Measurements from ENCODE around the gene CHSY1.
"Not testable (repeated sequence)": the region's sequence is repeated elsewhere in the genome, so short reads cannot be mapped to it uniquely, and the experiment has no call there.

CHSY1 gene, protein sequence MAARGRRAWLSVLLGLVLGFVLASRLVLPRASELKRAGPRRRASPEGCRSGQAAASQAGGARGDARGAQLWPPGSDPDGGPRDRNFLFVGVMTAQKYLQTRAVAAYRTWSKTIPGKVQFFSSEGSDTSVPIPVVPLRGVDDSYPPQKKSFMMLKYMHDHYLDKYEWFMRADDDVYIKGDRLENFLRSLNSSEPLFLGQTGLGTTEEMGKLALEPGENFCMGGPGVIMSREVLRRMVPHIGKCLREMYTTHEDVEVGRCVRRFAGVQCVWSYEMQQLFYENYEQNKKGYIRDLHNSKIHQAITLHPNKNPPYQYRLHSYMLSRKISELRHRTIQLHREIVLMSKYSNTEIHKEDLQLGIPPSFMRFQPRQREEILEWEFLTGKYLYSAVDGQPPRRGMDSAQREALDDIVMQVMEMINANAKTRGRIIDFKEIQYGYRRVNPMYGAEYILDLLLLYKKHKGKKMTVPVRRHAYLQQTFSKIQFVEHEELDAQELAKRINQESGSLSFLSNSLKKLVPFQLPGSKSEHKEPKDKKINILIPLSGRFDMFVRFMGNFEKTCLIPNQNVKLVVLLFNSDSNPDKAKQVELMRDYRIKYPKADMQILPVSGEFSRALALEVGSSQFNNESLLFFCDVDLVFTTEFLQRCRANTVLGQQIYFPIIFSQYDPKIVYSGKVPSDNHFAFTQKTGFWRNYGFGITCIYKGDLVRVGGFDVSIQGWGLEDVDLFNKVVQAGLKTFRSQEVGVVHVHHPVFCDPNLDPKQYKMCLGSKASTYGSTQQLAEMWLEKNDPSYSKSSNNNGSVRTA

DNA sequence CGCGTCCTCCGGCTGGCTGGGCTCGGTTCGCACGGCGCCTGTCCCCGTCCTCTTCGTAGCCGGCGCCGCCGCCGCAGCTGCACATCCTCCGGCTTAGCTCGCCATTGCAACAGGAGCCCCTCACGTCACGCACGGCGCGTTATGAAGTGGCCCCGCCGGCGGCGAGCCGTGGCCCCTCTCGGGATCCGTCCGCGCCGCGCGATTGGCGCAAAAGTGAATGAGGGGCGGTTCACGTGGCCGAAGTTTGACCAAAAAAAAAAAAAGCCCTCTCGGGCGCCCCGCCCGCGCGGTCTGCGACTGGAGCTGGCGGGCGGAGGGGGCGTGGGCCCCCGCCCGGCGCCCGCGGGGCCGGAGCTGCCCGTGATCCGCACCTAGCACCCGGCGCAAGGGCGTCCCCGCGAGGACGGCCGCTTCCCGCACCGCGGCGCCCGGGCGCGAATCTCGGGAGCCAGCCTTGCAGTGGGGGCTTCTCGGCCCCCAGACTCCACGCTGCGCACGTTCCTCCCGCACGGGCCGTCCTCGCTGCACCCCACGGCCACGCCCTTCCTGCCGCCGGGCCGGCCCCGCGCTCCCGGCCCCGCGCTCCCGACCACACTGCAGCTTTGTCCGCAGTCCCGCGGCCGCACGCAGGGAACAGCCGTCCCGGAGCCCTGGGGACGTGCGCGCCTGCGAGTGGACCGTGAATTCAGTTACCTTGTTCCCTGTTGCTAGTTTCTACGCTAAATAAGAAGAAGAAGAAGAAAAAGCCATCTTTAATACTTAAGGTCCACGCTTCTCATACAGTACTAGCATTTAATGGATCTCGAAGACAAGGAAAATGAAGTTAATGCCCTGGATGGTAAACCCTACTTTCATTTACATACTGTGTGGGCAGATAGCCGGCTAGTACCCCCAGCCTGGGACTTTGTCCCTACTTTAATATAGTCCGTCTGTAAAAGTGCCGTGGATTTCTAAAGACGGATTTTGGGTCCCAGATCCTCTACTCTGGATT lies at the start of gene CHSY1:
CHSY1 (minus strand) TSS at position 219 of the 991 bp plus-strand sequence. CDS start 592 bp downstream, outside the sequence.
- Histone ChIP-seq H3K4me1 (ENCODE audit: control insufficient read depth, insufficient read depth, low read length) (peaks cover 5% of the 10 kb centered on the region; the same call in 1 of the 2 replicates), H3K27ac (ENCODE audit: low read length) (no peak within 1 kb of the TSS), H3K4me3 (ENCODE audit: low read length) (peak within 1 kb of the TSS; percentile 86), H3K27me3 (ENCODE audit: control insufficient read depth, insufficient read depth, low read length) (no peaks in the 10 kb centered on the region), H3K36me3 (ENCODE audit: control insufficient read depth, insufficient read depth, low read length) (no peaks in the 10 kb centered on the region; the same call in 1 of the 2 replicates), H3K9me3 (ENCODE audit: control insufficient read depth, insufficient read depth, low read length) (no peaks in the 10 kb centered on the region)
- no peak for DNase-seq (ENCODE audit: low read depth, low spot score)
- WGBS (ENCODE audit: insufficient coverage, insufficient read length): no CpG with 5 or more reads among the region's 108 CpGs

DNA sequence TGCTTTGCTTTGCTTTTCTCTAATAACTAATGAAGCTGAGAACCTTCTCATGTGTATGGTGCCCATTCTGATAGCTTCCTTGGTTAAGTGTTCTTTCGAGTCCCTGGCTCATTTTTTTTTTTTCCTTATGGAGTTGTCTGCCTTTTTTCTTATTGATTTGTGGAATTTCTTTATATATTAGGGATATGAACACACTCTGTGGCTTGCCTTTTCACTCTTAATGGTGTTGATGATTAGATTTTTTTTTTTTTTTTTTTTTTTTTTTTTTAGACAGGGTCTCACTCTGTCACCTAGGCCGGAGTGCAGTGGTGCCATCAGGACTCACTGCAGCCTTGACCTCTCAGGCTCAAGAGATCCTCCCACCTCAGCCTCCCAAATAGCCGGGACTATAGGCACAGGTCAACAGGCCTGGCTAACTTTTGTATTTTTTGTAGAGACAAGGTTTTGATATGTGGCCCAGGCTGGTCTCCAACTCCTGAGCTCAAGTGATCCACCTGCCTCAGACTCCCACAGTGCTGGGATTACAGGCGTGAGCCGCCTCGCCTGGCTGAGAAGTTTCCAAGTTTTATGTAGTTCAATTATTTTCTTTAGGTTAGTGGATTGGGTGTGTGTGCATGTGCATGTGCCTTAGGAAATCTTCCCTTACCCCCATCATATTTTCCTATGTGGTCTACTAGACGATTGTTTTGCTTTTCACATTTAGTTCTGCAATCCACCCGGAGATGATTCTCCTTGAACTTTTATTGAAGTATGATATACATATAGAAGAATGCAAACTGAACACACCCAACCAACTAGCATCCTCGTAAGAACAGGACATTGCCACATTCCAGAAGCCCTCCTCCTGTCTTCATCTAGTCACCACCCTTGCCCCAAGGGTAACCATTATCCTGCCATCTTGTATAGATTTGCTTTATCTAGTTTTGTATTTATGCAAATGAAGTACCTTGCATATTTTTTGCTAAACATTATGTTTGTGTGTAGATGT lies 44.9 kb upstream of the CHSY1 start:
- Histone ChIP-seq H3K27me3 (ENCODE audit: control insufficient read depth, insufficient read depth, low read length) (no peaks in the 10 kb centered on the region), H3K27ac (ENCODE audit: low read length) (no peak overlapping the region), H3K36me3 (ENCODE audit: control insufficient read depth, insufficient read depth, low read length) (no peaks in the 10 kb centered on the region), H3K4me1 (ENCODE audit: control insufficient read depth, insufficient read depth, low read length) (no peaks in the 10 kb centered on the region), H3K4me3 (ENCODE audit: low read length) (no peak overlapping the region), H3K9me3 (ENCODE audit: control insufficient read depth, insufficient read depth, low read length) (no peaks in the 10 kb centered on the region)
- no peak for DNase-seq (ENCODE audit: low read depth, low spot score)
- no CpG with 5 or more reads among the region's 9 CpGs for WGBS (ENCODE audit: insufficient coverage, insufficient read length)

DNA sequence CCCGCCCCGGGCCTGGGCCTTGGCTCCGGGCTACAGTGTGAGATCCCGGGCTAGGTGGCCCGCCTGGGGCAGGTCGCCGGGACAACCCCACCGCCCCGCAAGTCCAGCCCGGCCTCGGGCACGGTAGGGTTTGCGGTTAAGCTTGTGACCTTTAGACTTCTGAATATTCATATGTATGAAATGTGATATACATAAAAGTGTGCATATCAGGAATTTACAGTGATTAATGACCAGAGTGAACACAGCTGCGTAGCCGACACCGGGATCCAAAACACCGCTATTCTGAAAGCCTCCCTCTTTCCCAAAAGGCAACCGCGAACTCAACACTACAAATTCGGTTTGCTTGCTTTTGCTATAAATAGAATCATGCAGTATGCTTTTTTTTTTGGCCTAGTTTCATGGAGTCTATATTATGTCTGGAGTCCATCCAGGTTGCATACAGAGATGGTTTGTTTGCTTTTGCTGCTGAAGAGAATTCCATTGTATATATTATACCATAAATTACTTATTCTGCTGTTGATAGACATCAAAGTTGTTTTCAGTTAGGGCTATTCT lies 43.8 kb upstream of the CHSY1 start:
- WGBS (ENCODE audit: insufficient coverage, insufficient read length): no CpG with 5 or more reads among the region's 20 CpGs
- H3K27ac ChIP-seq (ENCODE audit: low read length): no peak overlapping the region
- DNase-seq (ENCODE audit: low read depth, low spot score): no peak

DNA sequence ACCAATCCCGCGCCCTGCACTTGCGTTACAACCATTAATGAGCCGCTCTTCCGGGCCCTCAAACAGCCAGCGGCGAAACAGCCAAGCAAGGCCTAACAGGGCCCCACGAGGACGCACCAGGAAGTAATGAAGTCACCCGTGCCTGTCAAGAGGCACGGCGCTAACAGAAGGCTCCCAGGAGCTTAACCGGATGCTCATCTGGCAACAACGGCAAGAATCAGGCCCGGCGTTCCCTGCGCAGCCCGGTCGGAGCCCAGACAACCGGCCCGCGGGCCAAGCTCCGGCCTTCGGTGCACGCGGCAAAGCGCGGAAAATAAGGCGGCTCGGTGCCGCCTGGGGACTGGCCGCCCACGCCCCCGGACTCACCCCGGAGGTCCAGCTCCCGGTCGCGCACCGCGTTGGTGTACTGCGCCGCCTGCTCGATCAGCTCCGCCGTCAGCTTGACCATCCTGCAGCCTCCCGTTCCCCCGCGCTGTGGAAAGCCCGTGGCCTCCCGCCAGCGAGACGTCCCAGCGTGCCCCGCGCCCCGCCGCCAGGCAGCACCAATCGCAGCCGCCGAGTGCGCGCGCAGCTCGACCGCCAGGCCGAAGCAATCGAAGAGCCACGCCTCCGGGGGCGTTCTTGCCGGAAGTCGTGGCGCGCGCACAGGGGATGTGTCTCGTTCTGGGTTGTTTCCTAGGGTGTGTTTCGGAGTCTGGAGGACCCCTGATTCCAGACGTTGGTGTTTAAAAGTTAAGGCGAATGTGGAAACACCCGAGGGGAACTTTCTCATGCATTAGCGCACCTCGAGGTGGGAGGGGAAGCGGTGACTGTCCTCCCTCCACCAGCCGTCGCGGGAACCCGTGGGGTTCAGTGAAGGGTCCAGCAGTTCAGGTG lies 43.1 kb upstream of the CHSY1 start, which contains the start of gene SNRPA1:
SNRPA1 (minus strand) TSS at position 518 of the 876 bp plus-strand sequence; CDS start at position 448, 70 bp downstream.
- Histone ChIP-seq H3K27me3 (ENCODE audit: control insufficient read depth, insufficient read depth, low read length) (no peaks in the 10 kb centered on the region), H3K4me3 (ENCODE audit: low read length) (peak within 1 kb of the TSS; percentile 98), H3K36me3 (ENCODE audit: control insufficient read depth, insufficient read depth, low read length) (no peaks in the 10 kb centered on the region), H3K4me1 (ENCODE audit: control insufficient read depth, insufficient read depth, low read length) (no peaks in the 10 kb centered on the region), H3K27ac (ENCODE audit: low read length) (no peak within 1 kb of the TSS), H3K9me3 (ENCODE audit: control insufficient read depth, insufficient read depth, low read length) (no peaks in the 10 kb centered on the region)
- DNase-seq (ENCODE audit: low read depth, low spot score): peak; percentile 66
- WGBS (ENCODE audit: insufficient coverage, insufficient read length): no CpG with 5 or more reads among the region's 87 CpGs

More for the DNA sequence above, 43.8 kb upstream of the CHSY1 start:
- Histone ChIP-seq H3K27me3 (ENCODE audit: control insufficient read depth, insufficient read depth, low read length) (no peaks in the 10 kb centered on the region), H3K9me3 (ENCODE audit: control insufficient read depth, insufficient read depth, low read length) (no peaks in the 10 kb centered on the region), H3K36me3 (ENCODE audit: control insufficient read depth, insufficient read depth, low read length) (no peaks in the 10 kb centered on the region), H3K4me3 (ENCODE audit: low read length) (peak overlapping the region; percentile 98; the same call in 1 of the 2 replicates), H3K4me1 (ENCODE audit: control insufficient read depth, insufficient read depth, low read length) (no peaks in the 10 kb centered on the region)

DNA sequence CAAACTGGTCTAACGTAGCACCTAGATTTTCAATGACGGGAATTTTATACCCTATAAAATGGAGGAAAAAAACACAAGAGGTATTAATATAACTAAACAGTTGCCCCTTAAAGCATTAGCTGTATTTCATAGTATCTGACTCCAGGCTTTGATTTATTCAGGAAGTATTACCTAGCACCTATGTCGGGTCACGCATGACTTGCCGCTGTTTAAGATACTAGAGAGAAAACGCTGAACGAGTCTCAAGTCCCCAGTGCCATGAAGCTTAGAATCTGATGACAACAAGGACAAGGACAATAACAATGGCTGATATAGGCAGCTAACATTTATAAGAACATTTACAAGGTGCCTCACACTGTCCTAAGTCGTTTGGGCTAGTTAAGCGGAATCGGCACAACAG lies 41.3 kb upstream of the CHSY1 start:
- no peaks in the 10 kb centered on the region for H3K27me3 ChIP-seq (ENCODE audit: control insufficient read depth, insufficient read depth, low read length)
- no peak for DNase-seq (ENCODE audit: low read depth, low spot score)
- no peaks in the 10 kb centered on the region for H3K9me3 ChIP-seq (ENCODE audit: control insufficient read depth, insufficient read depth, low read length)
- no peak overlapping the region for H3K27ac ChIP-seq (ENCODE audit: low read length)
- no CpG with 5 or more reads among the region's 10 CpGs for WGBS (ENCODE audit: insufficient coverage, insufficient read length)
- no peaks in the 10 kb centered on the region for H3K4me1 ChIP-seq (ENCODE audit: control insufficient read depth, insufficient read depth, low read length)
- H3K4me3 ChIP-seq (ENCODE audit: low read length): no peak overlapping the region
- peaks cover 4% of the 10 kb centered on the region; the same call in 1 of the 2 replicates for H3K36me3 ChIP-seq (ENCODE audit: control insufficient read depth, insufficient read depth, low read length)

DNA sequence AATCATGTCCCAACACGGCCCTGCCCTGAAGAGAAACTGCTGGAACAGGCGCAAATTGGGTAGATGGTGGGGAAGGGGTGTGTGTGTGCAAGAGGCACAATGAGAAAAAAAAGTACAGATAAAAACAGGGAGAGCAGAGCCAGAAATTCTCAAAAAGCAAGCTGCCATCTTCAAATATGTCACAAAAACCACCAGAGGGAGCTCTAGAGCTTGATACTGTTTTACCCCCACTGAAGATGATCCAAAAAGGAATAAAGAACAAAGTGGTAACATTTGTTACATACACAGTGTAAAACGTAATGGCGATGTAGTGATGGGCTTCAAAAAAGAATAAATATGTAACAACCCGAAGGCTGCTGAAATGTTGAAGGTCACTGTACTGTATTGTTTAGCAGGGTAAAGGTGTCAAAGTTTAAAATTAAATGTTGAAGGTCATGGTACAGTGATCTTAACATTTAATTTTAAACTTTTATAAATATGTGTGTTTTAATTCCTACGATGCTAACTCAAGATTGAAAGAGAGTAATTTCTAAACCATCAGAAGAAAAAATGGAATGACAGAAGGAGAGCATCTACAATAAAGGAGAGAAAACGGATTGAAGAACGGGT lies 37.2 kb upstream of the CHSY1 start:
- no peak for DNase-seq (ENCODE audit: low read depth, low spot score)
- WGBS (ENCODE audit: insufficient coverage, insufficient read length): no CpG with 5 or more reads among the region's 8 CpGs
- Histone ChIP-seq H3K27me3 (ENCODE audit: control insufficient read depth, insufficient read depth, low read length) (no peaks in the 10 kb centered on the region), H3K27ac (ENCODE audit: low read length) (no peak overlapping the region), H3K36me3 (ENCODE audit: control insufficient read depth, insufficient read depth, low read length) (peaks cover 17% of the 10 kb centered on the region; the same call in 1 of the 2 replicates), H3K4me1 (ENCODE audit: control insufficient read depth, insufficient read depth, low read length) (no peaks in the 10 kb centered on the region), H3K9me3 (ENCODE audit: control insufficient read depth, insufficient read depth, low read length) (no peaks in the 10 kb centered on the region), H3K4me3 (ENCODE audit: low read length) (no peak overlapping the region)

DNA sequence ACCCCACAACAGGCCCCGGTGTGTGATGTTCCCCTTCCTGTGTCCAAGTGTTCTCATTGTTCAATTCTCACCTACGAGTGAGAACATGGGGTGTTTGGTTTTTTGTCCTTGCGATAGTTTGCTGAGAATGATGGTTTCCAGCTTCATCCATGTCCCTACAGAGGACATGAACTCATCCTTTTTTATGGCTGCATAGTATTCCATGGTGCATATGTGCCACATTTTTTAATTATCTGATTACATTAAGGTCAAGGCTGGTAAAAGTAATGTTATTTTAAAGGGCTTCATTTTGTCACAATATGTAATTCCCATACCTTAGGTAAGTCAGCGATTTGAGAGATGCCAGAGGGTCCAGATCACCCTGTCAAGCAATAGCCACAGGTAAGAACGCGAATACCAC lies 35.5 kb upstream of the CHSY1 start:
- not testable (repeated sequence) for H3K4me3 ChIP-seq (ENCODE audit: low read length); H3K4me1 ChIP-seq (ENCODE audit: control insufficient read depth, insufficient read depth, low read length); H3K27me3 ChIP-seq (ENCODE audit: control insufficient read depth, insufficient read depth, low read length); H3K9me3 ChIP-seq (ENCODE audit: control insufficient read depth, insufficient read depth, low read length); DNase-seq (ENCODE audit: low read depth, low spot score); H3K27ac ChIP-seq (ENCODE audit: low read length)
- WGBS (ENCODE audit: insufficient coverage, insufficient read length): no CpG with 5 or more reads among the region's 6 CpGs
- H3K36me3 ChIP-seq (ENCODE audit: control insufficient read depth, insufficient read depth, low read length): peaks cover 22% of the 10 kb centered on the region; the same call in 1 of the 2 replicates

DNA sequence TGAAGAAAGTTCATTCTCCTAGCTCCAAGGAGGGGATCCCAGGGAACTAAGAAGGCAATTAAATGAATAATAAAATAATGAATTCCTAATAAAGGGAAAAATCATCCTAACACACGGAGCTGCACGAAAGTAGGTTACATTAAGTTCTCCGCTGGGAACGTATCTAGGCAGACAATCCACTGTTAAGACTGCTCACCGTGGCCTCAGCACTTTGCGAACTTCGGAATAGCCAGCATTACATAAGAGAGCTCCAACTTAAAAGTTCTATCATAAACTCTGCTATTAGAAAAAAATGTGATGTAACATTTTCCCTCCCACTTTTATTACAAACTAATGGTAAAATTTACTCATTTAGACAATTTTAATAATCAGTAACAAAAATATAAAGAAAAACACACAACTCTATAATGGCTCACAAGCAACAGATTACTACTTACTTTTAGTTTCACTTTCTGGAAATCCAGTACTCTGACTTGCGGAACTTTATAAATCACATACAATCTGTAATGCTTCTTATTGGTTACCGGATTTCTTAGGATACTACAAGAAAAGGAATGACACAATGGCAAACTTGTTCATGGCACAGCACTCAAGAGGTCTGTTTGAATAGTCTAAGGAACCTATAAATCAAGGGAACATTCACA lies 34.7 kb upstream of the CHSY1 start:
- no peak for DNase-seq (ENCODE audit: low read depth, low spot score)
- H3K4me3 ChIP-seq (ENCODE audit: low read length): no peak overlapping the region
- WGBS (ENCODE audit: insufficient coverage, insufficient read length): no CpG with 5 or more reads among the region's 9 CpGs
- no peaks in the 10 kb centered on the region for H3K27me3 ChIP-seq (ENCODE audit: control insufficient read depth, insufficient read depth, low read length)
- H3K36me3 ChIP-seq (ENCODE audit: control insufficient read depth, insufficient read depth, low read length): peaks cover 24% of the 10 kb centered on the region; the same call in 1 of the 2 replicates
- no peaks in the 10 kb centered on the region for H3K9me3 ChIP-seq (ENCODE audit: control insufficient read depth, insufficient read depth, low read length)
- no peak overlapping the region for H3K27ac ChIP-seq (ENCODE audit: low read length)
- no peaks in the 10 kb centered on the region; the same call in 1 of the 2 replicates for H3K4me1 ChIP-seq (ENCODE audit: control insufficient read depth, insufficient read depth, low read length)
